ENCODE results near the gene ANO2. TPM values are rescaled to one million over a fixed set of nuclear protein-coding genes. Genes with fewer than 3 reads are reported as not detected.

ANO2 gene
- total RNA-seq, 4 donors from 2014 or later: 4.0 to 17.9 (median 5.1) TPM

DNA sequence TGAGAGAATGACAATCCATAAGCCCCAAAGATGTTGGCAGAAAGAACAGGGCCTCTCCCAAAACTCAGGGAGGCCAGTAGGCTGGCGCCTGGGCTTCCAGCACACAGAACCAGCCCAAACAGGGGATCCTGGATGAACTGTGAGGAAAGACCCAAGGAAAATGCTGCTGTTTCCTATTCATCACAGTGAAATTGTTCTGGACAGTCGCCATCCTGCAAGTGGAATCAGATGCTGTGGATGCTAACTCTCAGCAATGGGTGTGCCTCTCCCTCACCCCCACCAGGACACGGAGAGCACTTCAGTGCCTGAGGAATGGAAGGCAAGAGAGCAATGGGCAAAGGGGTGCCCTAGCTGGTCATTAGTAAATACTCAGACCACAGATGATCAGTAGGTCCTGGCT lies 80.8 kb downstream of the ANO2 start:
- no peak for DNase-seq (ENCODE audit: extremely low spot score)
- intact Hi-C loops (cut with DNase I): no loop called here
- TF ChIP-seq POLR2AphosphoS5 (IDR thresholded peaks at IDR 0.05) (no peak), EP300 (IDR thresholded peaks at IDR 0.05) (no peak), POLR2A (IDR thresholded peaks at IDR 0.05; ENCODE audit: low read depth) (no peak)
- TF ChIP-seq, protein P1, sequence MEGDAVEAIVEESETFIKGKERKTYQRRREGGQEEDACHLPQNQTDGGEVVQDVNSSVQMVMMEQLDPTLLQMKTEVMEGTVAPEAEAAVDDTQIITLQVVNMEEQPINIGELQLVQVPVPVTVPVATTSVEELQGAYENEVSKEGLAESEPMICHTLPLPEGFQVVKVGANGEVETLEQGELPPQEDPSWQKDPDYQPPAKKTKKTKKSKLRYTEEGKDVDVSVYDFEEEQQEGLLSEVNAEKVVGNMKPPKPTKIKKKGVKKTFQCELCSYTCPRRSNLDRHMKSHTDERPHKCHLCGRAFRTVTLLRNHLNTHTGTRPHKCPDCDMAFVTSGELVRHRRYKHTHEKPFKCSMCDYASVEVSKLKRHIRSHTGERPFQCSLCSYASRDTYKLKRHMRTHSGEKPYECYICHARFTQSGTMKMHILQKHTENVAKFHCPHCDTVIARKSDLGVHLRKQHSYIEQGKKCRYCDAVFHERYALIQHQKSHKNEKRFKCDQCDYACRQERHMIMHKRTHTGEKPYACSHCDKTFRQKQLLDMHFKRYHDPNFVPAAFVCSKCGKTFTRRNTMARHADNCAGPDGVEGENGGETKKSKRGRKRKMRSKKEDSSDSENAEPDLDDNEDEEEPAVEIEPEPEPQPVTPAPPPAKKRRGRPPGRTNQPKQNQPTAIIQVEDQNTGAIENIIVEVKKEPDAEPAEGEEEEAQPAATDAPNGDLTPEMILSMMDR (IDR thresholded peaks at IDR 0.05): no peak
- Histone ChIP-seq H3K9me3 (no peaks in the 10 kb centered on the region), H3K36me3 (peaks cover 0 to 20% (median 0%) of the 10 kb centered on the region in 4 donors), H3K4me1 (no peaks in the 10 kb centered on the region), H3K27ac (replicated peaks in 1 of 4) (no peak overlapping the region), H3K4me3 (no peak overlapping the region), H3K27me3 (peaks cover 0 to 13% (median 0%) of the 10 kb centered on the region in 4 donors)
- 90% methylated on average over 3 of the region's 3 CpGs for WGBS

DNA sequence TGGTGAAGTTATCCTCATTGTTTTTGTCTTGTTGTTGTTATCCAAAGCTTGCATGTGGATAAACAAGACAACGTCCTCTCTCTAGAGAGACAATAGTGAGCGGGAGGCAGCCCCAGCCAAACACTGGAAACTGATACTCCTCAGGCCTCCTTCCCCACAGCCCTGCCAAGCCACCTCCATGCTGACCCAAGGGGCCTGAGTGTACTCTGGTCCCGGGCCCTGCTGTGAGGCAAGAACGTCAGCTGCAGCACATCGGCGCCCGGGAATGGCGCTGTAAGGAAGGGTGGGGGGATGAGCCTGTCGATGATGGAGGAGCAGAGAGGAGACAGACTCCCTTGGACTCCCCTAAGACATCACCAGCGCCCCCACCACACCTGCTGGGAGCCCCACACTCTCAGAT lies 83.6 kb downstream of the ANO2 start:
- TF ChIP-seq, protein P1 (IDR thresholded peaks at IDR 0.05): no peak
- TF ChIP-seq POLR2A (IDR thresholded peaks at IDR 0.05; ENCODE audit: low read depth) (no peak), EP300 (IDR thresholded peaks at IDR 0.05) (no peak), POLR2AphosphoS5 (IDR thresholded peaks at IDR 0.05) (no peak)
- Histone ChIP-seq H3K4me3 (no peak overlapping the region), H3K9me3 (no peaks in the 10 kb centered on the region), H3K27ac (replicated peaks in 1 of 4) (no peak overlapping the region), H3K27me3 (peaks cover 0 to 18% (median 0%) of the 10 kb centered on the region in 4 donors), H3K36me3 (peaks cover 0 to 19% (median 0%) of the 10 kb centered on the region in 4 donors), H3K4me1 (no peaks in the 10 kb centered on the region)
- no peak for DNase-seq (ENCODE audit: extremely low spot score)
- intact Hi-C loops (cut with DNase I): no loop called here
- 75% methylated on average over 6 of the region's 10 CpGs for WGBS

DNA sequence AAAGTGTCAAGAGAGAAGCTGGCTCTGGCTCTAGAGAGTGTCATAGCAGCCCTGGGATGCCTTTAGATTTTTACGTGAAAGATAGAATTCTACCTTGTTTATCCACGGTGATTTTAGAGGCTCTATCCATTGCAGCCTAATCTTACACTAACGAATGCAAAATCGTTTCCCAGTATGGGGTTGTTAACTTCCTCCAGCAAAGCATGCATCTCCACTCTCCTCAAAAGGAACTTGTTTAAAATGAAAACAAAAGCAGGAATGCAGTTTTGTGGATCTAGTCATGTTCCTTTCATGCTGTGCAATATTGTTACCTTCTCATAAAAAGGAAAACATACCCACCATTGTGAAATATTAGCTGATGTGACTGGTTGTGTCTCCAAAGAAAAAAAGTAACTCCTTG lies 88.4 kb downstream of the ANO2 start:
- no peak overlapping the region for H3K4me3 ChIP-seq
- no peak overlapping the region for H3K27ac ChIP-seq (replicated peaks in 1 of 4)
- peaks cover 0 to 17% (median 0%) of the 10 kb centered on the region in 4 donors for H3K27me3 ChIP-seq
- no peaks in the 10 kb centered on the region for H3K4me1 ChIP-seq
- peaks cover 0 to 48% (median 0%) of the 10 kb centered on the region in 4 donors for H3K36me3 ChIP-seq
- WGBS: 25% methylated on average over 4 of the region's 4 CpGs
- no peaks in the 10 kb centered on the region for H3K9me3 ChIP-seq
- TF ChIP-seq EP300 (IDR thresholded peaks at IDR 0.05): no peak
- TF ChIP-seq, protein P1 (IDR thresholded peaks at IDR 0.05): no peak
- no peak for TF ChIP-seq POLR2AphosphoS5 (IDR thresholded peaks at IDR 0.05)
- intact Hi-C loops (cut with DNase I): no loop called here
- no peak for DNase-seq (ENCODE audit: extremely low spot score)

DNA sequence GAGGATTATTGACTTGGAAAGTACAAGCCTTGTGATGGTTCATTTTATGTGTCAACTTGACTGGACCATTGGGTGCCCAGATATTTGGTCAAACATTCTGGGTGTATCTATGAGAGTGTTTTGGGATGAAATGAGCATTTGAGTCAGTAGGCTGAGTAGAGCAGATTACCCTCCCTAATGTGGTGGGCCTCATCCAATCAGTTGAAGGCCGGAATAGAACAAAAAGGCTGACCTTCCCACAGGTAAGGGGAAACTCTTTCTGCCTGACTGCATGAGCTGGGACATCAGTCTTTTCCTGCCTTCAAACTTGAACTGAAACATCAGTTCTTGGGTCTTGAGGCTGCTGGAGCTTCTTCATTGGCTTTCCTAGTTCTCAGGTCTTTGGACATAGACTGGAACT lies 98.1 kb downstream of the ANO2 start:
- no peak overlapping the region for H3K27ac ChIP-seq (replicated peaks in 1 of 4)
- peaks cover 0 to 9% (median 0%) of the 10 kb centered on the region in 4 donors for H3K9me3 ChIP-seq
- no peak overlapping the region for H3K4me3 ChIP-seq
- H3K4me1 ChIP-seq: no peaks in the 10 kb centered on the region
- H3K36me3 ChIP-seq: peaks cover 0 to 32% (median 0%) of the 10 kb centered on the region in 4 donors
- no peak for DNase-seq (ENCODE audit: extremely low spot score)
- intact Hi-C loops (cut with DNase I): no loop called here
- WGBS: 81% methylated on average over 1 of the region's 1 CpG
- TF ChIP-seq POLR2AphosphoS5 (IDR thresholded peaks at IDR 0.05) (no peak), EP300 (IDR thresholded peaks at IDR 0.05) (no peak), POLR2A (IDR thresholded peaks at IDR 0.05; ENCODE audit: low read depth) (no peak)
- TF ChIP-seq, protein P1 (IDR thresholded peaks at IDR 0.05): no peak
- H3K27me3 ChIP-seq: peaks cover 0 to 15% (median 0%) of the 10 kb centered on the region in 4 donors

DNA sequence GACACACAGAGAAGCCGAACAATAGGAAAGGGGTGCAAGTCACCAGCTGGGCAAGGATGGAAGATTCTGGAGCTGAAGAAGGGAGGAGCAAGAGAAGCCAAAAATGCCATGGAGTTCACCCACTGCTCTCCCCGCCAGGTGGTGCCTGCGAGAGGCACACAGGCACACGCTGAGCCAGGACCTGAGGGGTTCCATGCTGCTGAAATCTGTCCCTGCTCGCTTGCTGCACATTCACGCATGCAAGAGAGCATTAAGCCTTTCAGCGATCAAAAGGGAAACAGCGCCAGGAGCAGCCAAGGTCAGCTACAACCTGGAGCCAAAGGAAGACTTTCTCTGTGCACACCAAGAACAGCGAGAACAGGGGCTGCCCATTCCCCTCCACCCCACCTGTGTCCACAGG lies 104.1 kb downstream of the ANO2 start:
- Histone ChIP-seq H3K36me3 (peaks cover 0 to 26% (median 0%) of the 10 kb centered on the region in 4 donors), H3K4me1 (no peaks in the 10 kb centered on the region), H3K4me3 (no peak overlapping the region), H3K27ac (replicated peaks in 1 of 4) (no peak overlapping the region), H3K27me3 (peaks cover 0 to 9% (median 0%) of the 10 kb centered on the region in 4 donors), H3K9me3 (no peaks in the 10 kb centered on the region)
- intact Hi-C loops (cut with DNase I): no loop called here
- WGBS: 84% methylated on average over 3 of the region's 9 CpGs
- no peak for DNase-seq (ENCODE audit: extremely low spot score)
- TF ChIP-seq EP300 (IDR thresholded peaks at IDR 0.05) (no peak), POLR2AphosphoS5 (IDR thresholded peaks at IDR 0.05) (no peak), POLR2A (IDR thresholded peaks at IDR 0.05; ENCODE audit: low read depth) (no peak)
- TF ChIP-seq, protein P1 (IDR thresholded peaks at IDR 0.05): no peak
